ENCODE data around the gene PFAS.
"Not testable (repeated sequence)": the region's sequence is repeated elsewhere in the genome, so short reads cannot be mapped to it uniquely, and the experiment has no call there.

PFAS gene, protein sequence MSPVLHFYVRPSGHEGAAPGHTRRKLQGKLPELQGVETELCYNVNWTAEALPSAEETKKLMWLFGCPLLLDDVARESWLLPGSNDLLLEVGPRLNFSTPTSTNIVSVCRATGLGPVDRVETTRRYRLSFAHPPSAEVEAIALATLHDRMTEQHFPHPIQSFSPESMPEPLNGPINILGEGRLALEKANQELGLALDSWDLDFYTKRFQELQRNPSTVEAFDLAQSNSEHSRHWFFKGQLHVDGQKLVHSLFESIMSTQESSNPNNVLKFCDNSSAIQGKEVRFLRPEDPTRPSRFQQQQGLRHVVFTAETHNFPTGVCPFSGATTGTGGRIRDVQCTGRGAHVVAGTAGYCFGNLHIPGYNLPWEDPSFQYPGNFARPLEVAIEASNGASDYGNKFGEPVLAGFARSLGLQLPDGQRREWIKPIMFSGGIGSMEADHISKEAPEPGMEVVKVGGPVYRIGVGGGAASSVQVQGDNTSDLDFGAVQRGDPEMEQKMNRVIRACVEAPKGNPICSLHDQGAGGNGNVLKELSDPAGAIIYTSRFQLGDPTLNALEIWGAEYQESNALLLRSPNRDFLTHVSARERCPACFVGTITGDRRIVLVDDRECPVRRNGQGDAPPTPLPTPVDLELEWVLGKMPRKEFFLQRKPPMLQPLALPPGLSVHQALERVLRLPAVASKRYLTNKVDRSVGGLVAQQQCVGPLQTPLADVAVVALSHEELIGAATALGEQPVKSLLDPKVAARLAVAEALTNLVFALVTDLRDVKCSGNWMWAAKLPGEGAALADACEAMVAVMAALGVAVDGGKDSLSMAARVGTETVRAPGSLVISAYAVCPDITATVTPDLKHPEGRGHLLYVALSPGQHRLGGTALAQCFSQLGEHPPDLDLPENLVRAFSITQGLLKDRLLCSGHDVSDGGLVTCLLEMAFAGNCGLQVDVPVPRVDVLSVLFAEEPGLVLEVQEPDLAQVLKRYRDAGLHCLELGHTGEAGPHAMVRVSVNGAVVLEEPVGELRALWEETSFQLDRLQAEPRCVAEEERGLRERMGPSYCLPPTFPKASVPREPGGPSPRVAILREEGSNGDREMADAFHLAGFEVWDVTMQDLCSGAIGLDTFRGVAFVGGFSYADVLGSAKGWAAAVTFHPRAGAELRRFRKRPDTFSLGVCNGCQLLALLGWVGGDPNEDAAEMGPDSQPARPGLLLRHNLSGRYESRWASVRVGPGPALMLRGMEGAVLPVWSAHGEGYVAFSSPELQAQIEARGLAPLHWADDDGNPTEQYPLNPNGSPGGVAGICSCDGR (N-terminal part only)

DNA sequence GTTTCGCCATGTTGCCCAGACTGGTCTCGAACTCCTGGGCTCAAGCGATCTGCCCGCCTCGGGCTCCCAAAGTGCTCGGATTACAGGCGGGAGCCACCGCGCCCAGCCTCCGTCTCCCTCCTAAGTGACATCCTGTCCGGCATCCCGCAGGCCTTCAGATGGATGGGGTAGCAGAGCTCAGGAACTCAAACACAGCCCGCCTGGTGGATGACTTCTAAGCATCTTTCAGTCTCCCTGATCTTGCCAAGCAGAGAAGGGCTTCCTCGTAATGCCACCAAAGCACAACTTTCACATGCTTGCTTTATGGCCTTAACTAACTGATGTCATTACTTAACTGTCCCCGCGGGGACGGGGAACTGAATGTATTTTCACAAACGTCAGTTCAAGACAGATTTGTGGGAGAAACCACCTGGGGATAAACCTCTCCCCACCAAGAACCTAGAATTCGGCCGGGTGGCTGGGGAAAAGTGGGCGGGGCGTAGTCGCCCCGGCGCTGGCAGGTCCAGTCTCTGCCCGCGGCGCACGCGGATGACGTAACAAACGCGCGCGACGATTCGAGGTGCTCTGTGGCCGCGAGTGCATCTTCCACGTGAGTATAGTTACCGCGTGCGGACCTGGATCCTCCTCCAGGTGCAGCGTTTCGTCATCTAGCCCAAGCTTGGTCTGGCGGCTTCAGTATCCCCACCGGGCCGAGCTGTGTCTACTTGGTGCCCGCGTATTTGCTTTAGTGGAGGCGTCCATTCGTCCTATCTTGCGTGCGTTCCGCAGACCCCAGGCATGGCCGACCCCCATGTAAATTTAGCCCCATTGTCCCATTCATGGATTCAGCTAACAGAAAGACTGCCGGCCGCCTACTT, at the start of gene PFAS:
TSS of gene PFAS (plus strand) at position 539 of the 857 bp plus-strand sequence. CDS start 4,649 bp downstream, outside the sequence.
- DNase-seq = peak; percentile 34 to 82

DNA sequence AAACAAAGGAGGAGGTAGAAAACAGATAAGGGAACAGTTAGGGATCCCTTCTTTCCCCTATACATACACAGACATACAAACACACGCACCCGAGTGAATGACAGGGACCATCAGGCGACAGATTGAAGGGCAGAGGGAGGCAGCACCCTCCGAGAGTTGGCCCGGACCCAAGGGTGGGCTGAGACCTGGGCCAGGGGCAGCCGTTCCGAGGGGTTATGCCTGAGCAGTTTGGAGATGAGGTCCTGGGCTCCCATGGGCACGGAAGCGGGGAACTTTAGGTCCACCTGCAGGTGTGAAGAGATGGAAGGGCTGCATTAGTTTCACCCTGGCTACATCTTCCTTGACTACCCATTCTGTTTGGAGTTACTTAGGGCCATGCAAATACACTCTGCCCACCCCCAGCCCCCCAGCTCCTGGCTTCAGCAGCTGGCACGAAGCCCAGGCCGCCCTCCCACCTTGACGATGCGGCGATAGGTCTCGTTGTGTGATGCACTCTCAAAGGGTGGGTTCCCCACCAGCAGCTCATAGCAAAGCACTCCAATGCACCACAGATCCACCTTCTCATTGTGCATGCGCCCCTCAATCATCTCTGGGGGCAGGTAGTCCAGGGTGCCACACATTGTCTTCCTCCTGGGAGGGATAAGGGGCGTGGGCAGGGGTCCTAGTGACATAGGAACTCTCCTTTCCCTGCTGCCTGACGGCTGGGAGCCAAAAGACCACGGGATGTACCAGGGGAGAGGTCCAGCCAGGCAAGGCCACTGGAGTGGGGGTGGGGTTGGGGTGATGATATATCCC, 44.1 kb upstream of the PFAS start:
- DNase-seq = no peak

DNA sequence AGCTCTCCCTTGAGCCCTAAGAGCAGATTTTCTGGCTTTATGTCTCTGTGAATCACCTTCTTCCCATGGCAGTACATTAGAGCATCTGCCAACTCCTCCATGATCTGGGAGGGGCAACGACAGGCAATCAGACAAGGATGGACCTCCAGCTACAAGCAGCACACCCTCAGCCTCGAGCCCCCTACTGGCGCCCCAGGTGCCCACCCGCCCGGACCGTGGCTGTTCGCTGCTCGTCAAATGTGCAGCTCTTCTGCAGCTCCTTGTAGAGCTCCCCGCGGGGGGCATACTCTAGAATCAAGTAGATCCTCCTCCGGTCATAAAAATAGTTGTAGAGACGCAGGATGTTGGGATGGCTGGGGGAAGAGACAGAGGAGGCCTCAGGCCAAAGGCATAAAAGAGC, 42.6 kb upstream of the PFAS start:
- DNase-seq = no peak

DNA sequence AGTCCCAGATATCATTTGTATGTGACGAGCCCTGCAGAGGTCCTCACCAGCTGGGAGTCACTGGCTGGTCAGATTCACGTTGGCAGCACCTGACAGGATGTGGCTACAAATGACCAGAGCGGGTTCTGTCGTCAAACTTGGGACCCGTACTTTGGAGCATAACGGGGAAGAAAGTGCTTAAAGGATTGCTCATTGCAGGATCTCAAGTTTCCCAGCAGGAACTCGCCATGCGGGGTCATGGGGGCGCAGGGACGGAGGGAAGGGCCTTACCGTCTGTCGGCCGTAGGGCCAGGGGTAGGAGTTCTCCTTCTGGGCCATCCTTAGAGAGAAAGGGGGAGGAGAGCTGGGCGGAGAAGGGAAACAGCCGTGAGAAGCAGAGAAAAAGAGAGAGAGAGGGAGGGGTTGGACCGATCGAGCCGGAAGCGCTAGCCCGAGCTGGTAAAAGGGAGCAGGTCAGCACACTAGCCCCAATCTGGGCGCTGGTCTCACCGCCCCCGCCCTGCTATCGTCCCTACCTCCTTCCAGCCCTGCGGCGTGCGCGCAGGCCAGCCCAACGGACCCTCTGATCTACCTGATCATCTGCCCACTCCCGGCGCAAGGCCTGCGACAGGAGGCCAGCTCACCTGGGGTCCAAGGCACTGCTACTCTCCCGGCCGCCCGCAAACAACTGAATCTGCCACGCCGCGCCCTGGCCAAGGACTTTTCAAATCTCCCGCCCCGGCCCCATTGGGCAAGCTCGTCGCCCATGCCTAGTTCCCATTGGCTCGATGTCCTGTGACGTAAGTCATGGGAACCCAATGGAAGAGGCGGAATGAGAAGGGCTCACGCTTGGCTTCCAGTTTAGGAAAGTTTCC, 39.0 kb upstream of the PFAS start, which contains the start of gene AURKB:
TSS of gene AURKB (minus strand) at position 669 of the 854 bp plus-strand sequence. CDS start at position 318, 351 bp downstream.
- DNase-seq = peak; percentile 65 to 84

DNA sequence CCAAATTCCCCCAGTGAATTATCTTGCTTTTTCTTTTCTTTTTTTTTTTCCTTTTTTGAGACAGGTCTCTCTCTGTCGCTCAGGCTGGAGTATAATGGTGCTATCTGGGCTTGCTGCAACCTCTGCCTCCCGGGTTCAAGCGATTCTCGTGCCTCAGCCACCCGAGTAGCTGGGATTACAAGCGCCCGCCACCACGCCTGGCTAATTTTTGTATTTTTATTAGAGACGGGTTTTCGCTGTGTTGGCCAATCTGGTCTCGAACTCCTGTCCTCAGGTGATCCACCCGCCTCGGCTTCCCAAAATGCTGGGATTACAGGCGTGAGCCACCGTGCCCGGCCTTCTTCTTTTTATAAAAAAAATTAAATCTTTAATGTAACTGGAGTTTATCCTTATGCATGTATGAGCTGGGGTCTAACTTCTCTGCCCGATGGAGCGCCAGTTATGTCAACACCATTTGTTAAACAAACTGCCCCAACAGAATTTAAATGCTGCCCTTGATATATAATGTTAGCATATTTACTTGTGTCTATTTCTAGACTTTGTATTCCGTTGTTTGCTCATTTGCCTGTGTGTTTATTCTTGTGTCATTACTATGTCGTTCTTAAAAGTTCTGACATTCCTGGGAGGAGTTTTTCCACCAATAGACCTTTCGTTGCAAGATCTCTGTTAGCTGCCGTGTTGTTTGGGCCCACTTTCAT, 38.2 kb upstream of the PFAS start:
- DNase-seq = no peak

DNA sequence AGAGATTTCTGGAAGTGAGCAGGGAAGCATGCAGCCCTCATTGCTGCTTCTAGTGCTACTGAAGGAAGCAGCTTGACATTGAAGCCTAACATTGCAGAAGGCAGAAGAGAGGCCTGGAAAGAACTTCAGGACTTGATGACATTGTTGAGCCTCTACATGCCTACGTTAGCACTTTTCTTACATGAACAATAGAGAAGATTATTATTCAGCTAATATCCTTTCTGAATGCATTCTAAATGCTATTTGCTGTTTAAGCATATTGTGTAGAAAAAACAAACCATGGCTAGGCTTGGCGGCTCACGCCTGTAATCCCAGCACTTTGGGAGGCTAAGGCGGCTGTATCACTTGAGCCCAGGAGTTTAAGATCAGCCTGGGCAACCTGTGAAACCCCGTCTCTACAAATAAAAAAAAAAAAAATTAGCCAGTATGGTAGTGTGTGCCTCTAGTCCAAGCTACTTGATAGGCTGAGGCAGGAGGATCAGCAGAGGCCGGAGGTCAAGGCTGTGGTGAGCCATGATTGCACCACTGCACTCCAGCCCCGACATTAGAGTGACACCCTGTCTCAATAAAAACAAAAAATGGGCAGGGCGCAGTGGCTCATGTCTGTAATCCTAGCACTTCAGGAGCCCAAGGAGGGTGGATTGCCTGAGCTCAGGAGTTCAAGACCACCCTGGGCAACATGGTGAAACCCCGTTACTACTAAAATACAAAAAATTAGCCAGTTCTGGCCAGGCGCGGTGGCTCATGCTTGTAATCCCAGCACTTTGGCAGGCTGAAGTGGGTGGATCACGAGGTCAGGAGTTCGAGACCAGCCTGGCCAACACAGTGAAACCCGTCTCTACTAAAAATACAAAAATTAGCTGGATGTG, 36.5 kb upstream of the PFAS start:
- DNase-seq = no peak

DNA sequence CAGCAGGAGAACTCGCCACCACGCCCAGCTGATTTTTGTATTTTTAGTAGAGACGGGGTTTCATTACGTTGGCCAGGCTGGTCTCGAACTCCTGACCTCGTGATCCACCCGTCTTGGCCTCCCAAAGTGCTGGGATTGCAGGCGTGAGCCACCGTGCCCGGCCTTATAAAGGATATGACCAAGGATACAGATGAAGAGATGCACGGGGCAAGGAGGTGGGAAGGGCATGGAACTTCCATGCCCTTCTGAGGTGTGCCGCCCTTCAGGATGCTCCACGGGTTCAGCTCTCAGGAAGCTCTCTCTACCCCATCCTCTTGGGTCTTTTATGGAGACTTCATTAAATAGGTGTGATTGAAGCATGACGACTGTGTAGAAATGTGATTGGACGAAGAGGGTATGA, 35.1 kb upstream of the PFAS start:
- not testable (repeated sequence) for DNase-seq

DNA sequence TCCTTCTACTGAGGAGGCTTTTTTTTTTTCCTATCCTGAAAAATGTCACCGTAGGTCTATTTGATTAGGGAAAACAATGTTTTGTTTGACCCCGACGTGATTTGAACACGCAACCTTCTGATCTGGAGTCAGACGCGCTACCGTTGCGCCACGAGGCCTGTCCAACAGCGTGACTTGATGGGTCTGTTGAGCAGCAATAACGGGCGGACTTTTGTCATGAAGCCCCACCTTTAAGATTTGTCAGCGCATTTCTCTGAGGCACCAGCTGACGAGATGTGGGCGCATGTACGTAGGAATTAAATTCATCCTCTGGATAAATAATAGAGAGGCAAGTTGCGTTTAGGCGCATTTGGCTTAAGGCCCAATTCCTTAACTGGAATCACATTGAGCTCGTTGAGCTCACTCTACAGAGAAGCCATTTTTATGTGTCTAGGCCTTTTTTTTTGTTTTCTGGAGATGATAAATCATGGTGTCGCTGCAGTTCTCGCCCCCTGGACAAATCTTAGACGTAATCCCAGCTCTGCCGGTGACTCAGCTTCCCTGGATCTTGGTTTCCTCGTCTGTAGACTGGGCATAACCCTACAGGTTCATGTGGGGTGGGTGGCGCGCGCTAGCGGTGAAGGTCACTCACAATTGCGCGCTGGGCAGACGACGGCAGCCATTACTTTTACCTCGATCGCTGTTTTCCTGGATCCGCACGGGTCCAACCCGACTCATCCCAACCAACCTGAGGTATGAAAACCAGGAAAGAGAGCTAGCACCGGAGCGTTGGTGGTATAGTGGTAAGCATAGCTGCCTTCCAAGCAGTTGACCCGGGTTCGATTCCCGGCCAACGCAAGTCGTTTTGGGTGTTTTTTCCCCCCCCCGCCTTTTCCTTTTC, 28.1 kb upstream of the PFAS start:
- peak; percentile 64 to 84 for DNase-seq

DNA sequence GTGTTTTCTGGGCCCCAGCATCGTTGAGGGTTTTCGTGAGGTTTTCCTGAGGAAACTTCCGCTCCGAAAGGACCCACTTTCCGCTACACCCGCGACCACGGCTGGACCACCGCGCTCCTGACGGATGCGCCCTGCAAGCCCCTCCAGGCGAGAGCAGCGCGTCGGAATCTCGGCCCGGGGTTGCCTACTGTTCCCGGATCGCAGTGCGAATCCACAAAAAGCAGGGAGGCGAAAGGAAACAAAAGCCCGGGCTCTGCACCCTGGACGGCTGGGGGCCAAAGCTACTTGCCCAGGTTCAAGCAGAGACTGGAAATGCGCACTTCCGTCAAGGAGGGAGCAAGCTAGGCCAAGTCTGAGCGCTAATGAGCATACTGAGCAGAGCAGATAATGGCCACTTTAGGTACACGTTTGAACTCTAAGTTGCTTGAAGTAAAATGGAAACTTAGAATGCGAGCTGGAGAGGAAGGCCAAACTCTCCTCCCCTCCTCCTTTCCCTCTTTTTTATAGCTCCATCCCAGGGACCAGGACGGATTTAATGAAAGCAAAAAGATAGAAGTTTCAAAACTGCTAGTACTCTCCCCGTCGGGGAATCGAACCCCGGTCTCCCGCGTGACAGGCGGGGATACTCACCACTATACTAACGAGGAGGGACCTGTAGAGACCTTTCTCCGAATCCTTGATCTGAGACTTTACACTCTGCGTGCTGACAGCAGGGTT, 27.3 kb upstream of the PFAS start:
- DNase-seq = peak; percentile 60 to 74

DNA sequence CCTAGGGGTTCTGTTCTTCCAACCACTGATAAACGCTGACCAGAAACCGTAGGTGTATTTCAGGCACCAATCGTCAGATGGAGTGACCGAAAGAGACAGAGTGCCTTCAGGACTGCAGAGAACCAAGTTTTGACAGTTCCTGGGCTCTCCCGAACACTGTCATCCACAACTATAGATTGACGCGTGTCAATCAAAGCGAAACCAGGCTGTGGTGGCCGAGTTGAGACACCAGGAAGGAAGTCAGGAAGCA, 26.8 kb upstream of the PFAS start:
- DNase-seq = no peak

DNA sequence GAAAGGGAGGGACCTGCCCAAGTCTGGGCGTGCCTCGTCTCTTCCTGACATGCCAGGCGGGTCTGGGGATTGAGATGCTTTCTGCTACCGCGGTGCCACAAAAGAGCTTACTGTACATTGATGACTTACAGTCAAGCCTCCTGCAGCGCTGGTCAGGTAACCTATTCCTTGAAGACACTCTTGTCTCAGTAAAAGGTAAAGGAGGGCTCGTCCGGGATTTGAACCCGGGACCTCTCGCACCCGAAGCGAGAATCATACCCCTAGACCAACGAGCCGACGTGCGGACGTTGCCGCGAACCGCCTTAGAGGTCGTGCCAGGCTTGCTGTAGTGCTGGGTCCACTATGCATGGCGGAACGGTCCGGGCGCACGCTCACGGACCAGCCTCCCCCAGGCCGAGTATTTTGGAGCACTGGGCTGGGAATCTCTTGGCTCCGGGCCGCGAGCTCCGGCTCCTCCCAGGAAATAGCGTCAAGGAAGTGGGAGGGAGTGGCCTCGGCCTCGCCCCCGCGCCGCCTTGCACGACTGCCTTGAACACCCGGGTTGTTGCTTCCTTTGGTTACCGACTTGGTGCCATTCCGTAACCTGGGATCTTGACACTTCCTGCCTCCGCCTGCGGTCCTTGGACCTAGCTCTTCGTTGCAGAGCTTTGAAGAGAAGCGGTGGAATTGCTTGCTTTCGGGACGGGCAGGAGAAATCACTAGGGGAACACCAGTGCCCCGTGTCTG, 26.3 kb upstream of the PFAS start:
- peak; percentile 70 to 78 for DNase-seq

DNA sequence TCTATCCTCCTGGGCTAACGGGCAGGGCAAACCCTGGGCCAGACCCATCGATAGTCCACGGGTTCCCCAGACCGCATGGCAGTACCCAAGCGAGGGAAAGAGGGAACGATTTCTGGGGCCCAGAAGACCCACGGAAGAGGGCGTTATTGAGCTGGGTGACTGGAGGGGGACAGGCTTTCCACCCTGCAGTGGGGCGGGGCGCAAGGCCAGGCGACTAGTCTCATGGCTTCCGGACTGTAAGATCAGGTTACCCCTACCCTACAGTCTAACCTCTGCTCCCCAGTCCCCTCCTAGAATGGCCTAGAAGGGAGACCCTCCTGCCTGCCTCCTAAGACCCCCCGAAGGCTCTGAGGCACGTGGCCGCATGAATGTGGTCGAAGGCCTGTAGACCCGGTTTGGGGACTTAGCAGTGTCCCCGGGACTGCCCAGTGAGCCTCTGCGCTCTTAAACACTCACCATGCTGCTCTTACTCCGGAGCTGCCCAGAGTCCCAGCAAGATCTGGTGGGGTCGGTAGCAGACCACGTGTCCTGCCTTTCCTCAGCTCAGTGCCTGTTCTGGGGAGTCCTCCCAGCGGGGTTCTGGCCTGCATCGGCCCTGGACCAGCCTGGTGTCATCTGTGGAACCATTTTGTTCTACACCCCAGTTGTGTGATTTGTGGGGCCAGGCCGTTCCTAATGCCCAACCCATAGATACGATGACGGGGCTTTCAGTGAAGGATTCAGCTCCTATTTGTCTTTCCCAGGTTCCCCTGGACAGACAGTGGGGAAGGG, 25.5 kb upstream of the PFAS start:
- peak; percentile 35 to 60 for DNase-seq

DNA sequence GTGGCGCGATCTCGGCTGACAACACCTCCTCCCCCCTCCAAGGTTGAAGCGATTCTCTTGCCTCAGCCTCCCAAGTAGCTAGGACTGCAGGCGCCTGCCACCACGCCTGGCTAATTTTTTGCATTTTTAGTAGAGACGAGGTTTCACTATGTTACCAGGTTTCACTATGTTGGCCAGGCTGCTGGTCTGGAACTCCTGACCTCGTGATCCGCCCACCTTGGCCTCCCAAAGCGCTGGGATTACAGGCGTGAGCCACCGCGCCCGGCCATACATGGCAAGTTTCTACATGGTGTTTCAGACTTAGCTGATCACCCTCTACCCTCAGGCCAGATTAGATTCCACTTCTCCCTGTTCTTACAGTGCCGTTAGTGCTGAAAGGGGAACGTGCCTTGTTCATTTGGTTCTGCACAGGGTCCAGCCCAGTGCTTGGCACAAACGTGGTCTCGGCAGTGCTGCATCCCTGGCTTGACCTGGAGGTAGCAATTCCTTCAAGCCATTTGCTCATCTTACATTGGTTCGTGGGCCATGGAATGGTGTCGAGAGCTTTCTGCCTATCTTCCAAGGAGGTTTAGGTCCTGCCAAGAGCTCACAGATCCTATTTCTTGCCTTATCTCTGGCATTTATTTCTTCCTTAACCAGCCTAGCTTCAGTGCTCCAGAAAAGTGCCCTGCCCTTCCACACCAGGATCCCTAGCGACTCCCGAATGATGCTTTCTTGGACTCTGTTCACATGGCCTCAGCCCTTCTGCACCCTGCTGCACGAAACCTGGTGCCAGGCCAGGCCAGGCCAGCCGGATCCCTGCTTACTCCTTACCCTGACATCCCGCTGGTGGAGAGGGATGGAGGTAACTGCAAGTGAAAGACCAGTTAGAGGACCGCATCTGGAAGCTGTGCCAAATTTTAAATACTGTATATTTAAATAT, 23.9 kb upstream of the PFAS start:
- no peak for DNase-seq

Data from NCI-H524 (cell line).